T-cell (primary cell): ENCODE data around the gene SPINT4. TPM values are rescaled to one million over a fixed set of nuclear protein-coding genes. Genes with fewer than 3 reads are reported as not detected.
"Not testable (repeated sequence)": the region's sequence is repeated elsewhere in the genome, so short reads cannot be mapped to it uniquely, and the experiment has no call there.

ENCODE experiments used
- ATAC-seq, 4 experiments: fragments of 200-7000 bp in 3 of 4; fragments of 150-1000 bp in 1 of 4; cut with Tn5 transposase; replicated peaks in 1 of 4; 1 replicate in 3 of 4; 2 replicates in 1 of 4; pipeline ENCODE4 v1.10.0; 2021; ENCODE audit warnings: moderate library complexity in 3 of 4, mild to moderate bottlenecking in 2 of 4, moderate number of reproducible peaks in 1 of 4
- CTCF ChIA-PET, 2 donors: fragments of 300-600 bp; sonication (Branson Sonifier 250); formaldehyde crosslinking; loops; one replicate each; lab custom pipeline; 2022; ENCODE audit warnings: antibody characterized with exemption in 2 of 2; lab: Charles Lee
- POLR2A ChIA-PET, 2 donors: fragments of 300-600 bp; sonication (Branson Sonifier 250); formaldehyde crosslinking; loops; one replicate each; lab custom pipeline; 2022; ENCODE audit warnings: antibody characterized with exemption in 2 of 2; lab: Charles Lee
- DNase-seq, 35 experiments: peaks; one replicate each; pipeline versions ENCODE4 v3.0.0 to v3.0.0-alpha.2; 2013 to 2023
- H3K27ac ChIP-seq: one replicate; pipeline ENCODE4 v1.5.1; 2013; ENCODE audit warnings: low read length
- H3K27me3 ChIP-seq, 2 experiments: replicated peaks in 1 of 2; 1 replicate in 1 of 2; 2 replicates in 1 of 2; pipeline versions ENCODE4 v1.6.1 to v1.7.0; 2013; ENCODE audit warnings: low read length in 1 of 2, mixed read lengths in 1 of 2; ENCODE audit not compliant: control insufficient read depth in 2 of 2, insufficient read depth in 2 of 2; ENCODE audit errors: extremely low read depth in 1 of 2
- H3K36me3 ChIP-seq, 2 donors: 1 replicate in 1 of 2; 2 replicates in 1 of 2; pipeline versions ENCODE4 v1.6.1 to v1.7.0; 2013; ENCODE audit warnings: low read length in 1 of 2; ENCODE audit not compliant: control insufficient read depth in 2 of 2, insufficient read depth in 1 of 2; ENCODE audit errors: extremely low read depth in 1 of 2
- H3K4me1 ChIP-seq, 2 experiments: 1 replicate in 1 of 2; 2 replicates in 1 of 2; pipeline versions ENCODE4 v1.6.1 to v1.7.0; 2013; ENCODE audit warnings: low read length in 2 of 2, mixed read lengths in 1 of 2; ENCODE audit not compliant: insufficient read depth in 2 of 2, control insufficient read depth in 1 of 2; ENCODE audit errors: extremely low read depth in 1 of 2
- H3K4me3 ChIP-seq, 2 donors: 1 replicate in 1 of 2; 2 replicates in 1 of 2; pipeline versions ENCODE4 v1.5.1 to v1.7.0; 2013; ENCODE audit warnings: mild to moderate bottlenecking in 2 of 2, low read length in 1 of 2, moderate library complexity in 1 of 2; ENCODE audit not compliant: control insufficient read depth in 1 of 2; ENCODE audit errors: extremely low read depth in 1 of 2
- H3K9me3 ChIP-seq: 2 replicates; pipeline ENCODE4 v1.7.0; 2013
- H3K27ac Mint-ChIP-seq, 2 donors: one replicate each; pipeline ENCODE4 v1.8.0; 2020 to 2021; ENCODE audit warnings: mild to moderate bottlenecking in 2 of 2, mixed read lengths in 2 of 2
- H3K27me3 Mint-ChIP-seq, 2 donors: one replicate each; pipeline ENCODE4 v1.8.0; 2021 to 2022; ENCODE audit warnings: mixed read lengths in 2 of 2
- H3K36me3 Mint-ChIP-seq: one replicate; pipeline ENCODE4 v1.8.0; 2021; ENCODE audit warnings: mixed read lengths
- H3K4me1 Mint-ChIP-seq, 3 donors: one replicate each; pipeline ENCODE4 v1.8.0; 2020 to 2022; ENCODE audit warnings: mixed read lengths in 3 of 3, mild to moderate bottlenecking in 1 of 3
- H3K4me3 Mint-ChIP-seq, 3 donors: one replicate each; pipeline ENCODE4 v1.8.0; 2020 to 2022; ENCODE audit warnings: mild to moderate bottlenecking in 3 of 3, mixed read lengths in 3 of 3, moderate library complexity in 3 of 3
- H3K9me3 Mint-ChIP-seq, 3 donors: one replicate each; pipeline ENCODE4 v1.8.0; 2020 to 2022; ENCODE audit warnings: mixed read lengths in 3 of 3
- WGBS: methylation state at CpG from one replicate; pipeline ENCODE4 v1.1.5; 2013; ENCODE audit warnings: missing lambda C conversion rate; ENCODE audit not compliant: insufficient coverage; 5-methylcytosine and 5-hydroxymethylcytosine counted together
- total RNA-seq, 35 experiments: library from RNA in 6 of 35; stranded (reverse) in 6 of 35; fragments of 120-200 nt in 1 of 35; gene quantifications; one replicate each; pipeline versions ENCODE4 v1.2.1 to v1.2.4 and lab custom pipeline; 2013 to 2026

Gene SPINT4
- total RNA-seq, 5 donors from 2014 or later (not counting 1 experiment from before 2014, with no cell fraction given), result not detected

DNA sequence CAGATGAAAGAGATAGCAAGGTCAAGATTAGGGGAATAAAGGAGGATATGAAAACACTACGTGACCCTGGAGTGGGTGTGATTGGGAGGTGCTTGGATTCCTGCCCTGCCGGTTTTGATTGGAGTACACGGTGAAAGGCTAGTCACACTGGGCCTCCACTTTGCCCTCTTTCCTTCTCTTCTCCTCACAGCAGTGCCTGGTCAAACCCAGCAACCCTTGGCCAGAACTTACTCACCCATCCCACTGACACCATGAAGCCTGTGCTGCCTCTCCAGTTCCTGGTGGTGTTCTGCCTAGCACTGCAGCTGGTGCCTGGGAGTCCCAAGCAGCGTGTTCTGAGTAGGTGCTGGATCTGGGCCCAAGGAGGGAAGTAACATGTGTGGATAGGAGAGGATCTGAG is 20.3 kb upstream of the SPINT4 start, which contains the start of gene WFDC13:
Gene WFDC13, plus strand, starts transcription at position 166 of the 400 bp plus-strand sequence. Its CDS starts 86 bp downstream, at position 252.
- ATAC-seq, result no peak
- H3K36me3 Mint-ChIP-seq, result no peaks in the 10 kb centered on the region
- no peak for DNase-seq
- Histone ChIP-seq H3K4me1 (no peaks in the 10 kb centered on the region), H3K9me3 (no peaks in the 10 kb centered on the region), H3K36me3 (no peaks in the 10 kb centered on the region), H3K4me3 (no peak within 1 kb of the TSS), H3K27me3 (peaks cover 0 to 15% of the 10 kb centered on the region in 2 experiments), H3K27ac (no peak within 1 kb of the TSS)
- no peak within 1 kb of the TSS for H3K4me3 Mint-ChIP-seq
- H3K9me3 Mint-ChIP-seq, result no peaks in the 10 kb centered on the region
- 11% methylated on average over 1 of the region's 4 CpGs for WGBS
- H3K27me3 Mint-ChIP-seq, result peaks cover 19 to 26% of the 10 kb centered on the region in 2 donors
- CTCF ChIA-PET, result interaction anchor here in 1 of 2 donors (0.7 kb wide), 1 partner anchor 90 kb away, joined by 4 read pairs; no protein-coding TSS in a partner anchor
- H3K27ac Mint-ChIP-seq, result no peak within 1 kb of the TSS
- no peaks in the 10 kb centered on the region for H3K4me1 Mint-ChIP-seq
- POLR2A ChIA-PET, result no interaction called here

DNA sequence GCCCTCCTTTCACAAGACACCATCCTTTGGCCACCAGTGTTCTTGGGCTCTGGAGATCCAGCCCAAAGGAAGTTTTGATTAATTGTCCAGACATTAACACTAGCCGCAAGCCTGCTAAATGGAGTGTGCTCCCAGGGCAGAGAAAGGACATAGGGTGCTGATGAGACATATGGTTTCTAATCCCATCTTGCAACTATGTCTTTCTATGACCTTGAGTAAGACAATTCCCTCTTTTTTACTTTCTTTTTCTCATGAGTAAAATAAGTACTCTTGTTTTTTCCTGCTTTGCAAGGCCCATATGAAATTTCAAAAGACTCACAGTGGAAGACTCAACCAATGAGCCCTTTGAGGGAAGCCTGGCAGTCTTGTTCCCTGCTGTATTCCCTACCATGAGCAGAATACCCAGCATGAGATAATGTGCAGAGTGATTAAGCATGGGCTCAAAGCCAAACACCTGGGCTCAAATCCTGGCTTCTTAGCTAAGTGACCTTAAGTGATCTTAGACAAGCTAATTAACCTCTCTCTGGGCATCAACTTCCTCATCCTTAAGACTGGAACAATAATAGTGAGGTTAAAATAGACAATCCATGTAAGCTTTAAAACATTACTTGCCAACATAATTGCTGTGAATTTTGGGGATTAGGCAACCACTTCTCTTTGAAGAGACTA is 17.0 kb upstream of the SPINT4 start, which contains the start of gene WFDC10B:
Gene WFDC10B, minus strand, starts transcription at position 51 of the 669 bp plus-strand sequence. CDS start 19,027 bp downstream, outside the sequence.
- H3K9me3 ChIP-seq, result no peaks in the 10 kb centered on the region
- no CpG with 5 or more reads among the region's 1 CpG for WGBS
- no peaks in the 10 kb centered on the region for H3K36me3 ChIP-seq
- no peaks in the 10 kb centered on the region for H3K4me1 ChIP-seq
- DNase-seq (no peak), ATAC-seq (no peak)
- no peak within 1 kb of the TSS for H3K4me3 ChIP-seq
- POLR2A ChIA-PET, result no interaction called here
- no peaks in the 10 kb centered on the region for H3K36me3 Mint-ChIP-seq
- H3K27me3 Mint-ChIP-seq, result peaks cover 29 to 51% of the 10 kb centered on the region in 2 donors
- H3K4me3 Mint-ChIP-seq, result no peak within 1 kb of the TSS
- no peak within 1 kb of the TSS for H3K27ac ChIP-seq
- no peaks in the 10 kb centered on the region for H3K9me3 Mint-ChIP-seq
- CTCF ChIA-PET, result no interaction called here
- H3K27me3 ChIP-seq, result peaks cover 0 to 15% of the 10 kb centered on the region in 2 experiments
- peak within 1 kb of the TSS in 1 of 2 donors; percentile 7 for H3K27ac Mint-ChIP-seq
- no peaks in the 10 kb centered on the region for H3K4me1 Mint-ChIP-seq

DNA sequence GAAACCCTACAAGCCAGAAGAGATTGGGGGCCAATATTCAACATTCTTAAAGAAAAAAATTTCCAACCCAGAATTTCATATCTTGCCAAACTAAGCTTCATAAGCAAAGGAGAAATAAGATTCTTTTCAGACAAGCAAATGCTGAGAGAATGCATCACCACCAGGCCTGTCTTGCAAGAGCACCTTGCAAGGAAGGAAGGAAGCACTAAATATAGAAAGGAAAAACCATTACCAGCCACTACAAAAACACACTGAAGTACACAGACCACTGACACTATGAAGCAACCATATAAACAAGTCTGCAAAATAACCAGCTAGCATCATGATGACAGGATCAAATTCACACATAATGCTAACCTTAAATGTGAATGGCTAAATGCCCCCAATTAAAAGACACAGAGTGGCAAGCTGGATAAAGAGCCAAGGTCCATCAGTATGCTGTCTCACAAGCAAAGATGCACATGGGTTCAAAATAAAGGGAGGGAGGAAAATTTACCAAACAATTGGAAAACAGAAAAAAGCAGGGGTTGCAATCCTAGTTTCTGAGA is 5.9 kb upstream of the SPINT4 start:
- H3K27ac ChIP-seq, CTCF ChIA-PET, H3K36me3 ChIP-seq, POLR2A ChIA-PET, H3K4me3 ChIP-seq, H3K4me1 Mint-ChIP-seq, H3K36me3 Mint-ChIP-seq, H3K9me3 Mint-ChIP-seq, H3K4me3 Mint-ChIP-seq, H3K4me1 ChIP-seq, H3K9me3 ChIP-seq, DNase-seq, H3K27ac Mint-ChIP-seq, ATAC-seq: not testable (repeated sequence)
- H3K27me3 ChIP-seq, result peaks cover 0 to 13% of the 10 kb centered on the region in 2 experiments
- H3K27me3 Mint-ChIP-seq, result peaks cover 30 to 50% of the 10 kb centered on the region in 2 donors

DNA sequence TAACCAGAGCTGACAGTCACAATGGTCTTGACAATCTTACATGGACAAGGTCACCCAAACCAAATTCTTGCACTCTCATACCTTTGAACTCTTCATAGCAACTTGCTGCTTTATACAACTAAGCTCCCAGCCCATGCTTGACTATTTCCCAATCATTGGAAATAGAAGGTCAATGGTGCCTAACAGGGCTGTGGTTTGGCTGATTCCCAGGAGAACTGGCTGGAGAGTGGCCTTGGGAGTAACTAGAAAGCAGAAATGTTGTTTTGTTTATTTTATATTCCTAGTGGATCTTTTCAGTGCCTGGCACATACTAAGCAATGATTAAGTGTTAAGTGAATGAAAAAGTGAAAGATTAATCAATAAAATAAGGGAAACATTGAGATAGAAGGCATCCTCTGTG is 3.0 kb downstream of the SPINT4 start:
- H3K27ac ChIP-seq, result no peak overlapping the region
- H3K36me3 ChIP-seq, result no peaks in the 10 kb centered on the region
- ChIA-PET CTCF (no interaction called here), POLR2A (no interaction called here)
- Mint-ChIP-seq H3K4me3 (no peak overlapping the region), H3K27me3 (peaks cover 15 to 35% of the 10 kb centered on the region in 2 donors), H3K36me3 (no peaks in the 10 kb centered on the region), H3K27ac (no peak overlapping the region), H3K4me1 (no peaks in the 10 kb centered on the region), H3K9me3 (no peaks in the 10 kb centered on the region)
- H3K9me3 ChIP-seq, result no peaks in the 10 kb centered on the region
- H3K4me1 ChIP-seq, result no peaks in the 10 kb centered on the region
- ATAC-seq, result no peak
- H3K4me3 ChIP-seq, result no peak overlapping the region
- DNase-seq, result no peak
- H3K27me3 ChIP-seq, result peaks cover 0 to 4% of the 10 kb centered on the region in 2 experiments

DNA sequence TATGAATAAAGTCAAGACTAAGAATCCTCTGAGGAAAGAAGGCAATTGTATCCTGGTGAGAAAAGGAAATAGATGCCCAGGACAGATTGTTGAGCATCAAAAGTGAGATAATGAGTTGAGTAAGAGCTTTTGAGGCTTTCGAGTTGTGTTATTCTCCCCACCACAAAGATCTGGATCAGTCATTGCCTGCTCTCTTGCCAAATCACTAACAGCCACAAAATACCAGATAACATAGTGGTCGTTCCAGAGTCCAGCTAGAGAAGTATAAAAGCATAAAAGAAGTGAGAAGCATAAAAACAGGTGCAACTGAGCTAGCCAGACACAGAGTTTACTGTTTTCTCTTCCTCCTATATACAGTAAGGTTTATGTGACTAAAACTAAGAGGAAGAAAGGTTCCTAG is 4.9 kb downstream of the SPINT4 start:
- ChIA-PET CTCF (no interaction called here), POLR2A (no interaction called here)
- H3K27ac Mint-ChIP-seq, result no peak overlapping the region
- H3K9me3 ChIP-seq, result no peaks in the 10 kb centered on the region
- H3K27me3 Mint-ChIP-seq, result peaks cover 17 to 33% of the 10 kb centered on the region in 2 donors
- H3K27me3 ChIP-seq, result peaks cover 0 to 6% of the 10 kb centered on the region in 2 experiments
- H3K4me3 ChIP-seq, result no peak overlapping the region
- peaks cover 7 to 8% (median 7%) of the 10 kb centered on the region in 3 donors for H3K9me3 Mint-ChIP-seq
- H3K4me3 Mint-ChIP-seq, result no peak overlapping the region
- no peaks in the 10 kb centered on the region for H3K4me1 ChIP-seq
- no peak for ATAC-seq
- no CpG with 5 or more reads among the region's 2 CpGs for WGBS
- no peak overlapping the region for H3K27ac ChIP-seq
- H3K4me1 Mint-ChIP-seq, result no peaks in the 10 kb centered on the region
- no peak for DNase-seq
- H3K36me3 Mint-ChIP-seq, result peaks cover 3% of the 10 kb centered on the region
- H3K36me3 ChIP-seq, result no peaks in the 10 kb centered on the region

DNA sequence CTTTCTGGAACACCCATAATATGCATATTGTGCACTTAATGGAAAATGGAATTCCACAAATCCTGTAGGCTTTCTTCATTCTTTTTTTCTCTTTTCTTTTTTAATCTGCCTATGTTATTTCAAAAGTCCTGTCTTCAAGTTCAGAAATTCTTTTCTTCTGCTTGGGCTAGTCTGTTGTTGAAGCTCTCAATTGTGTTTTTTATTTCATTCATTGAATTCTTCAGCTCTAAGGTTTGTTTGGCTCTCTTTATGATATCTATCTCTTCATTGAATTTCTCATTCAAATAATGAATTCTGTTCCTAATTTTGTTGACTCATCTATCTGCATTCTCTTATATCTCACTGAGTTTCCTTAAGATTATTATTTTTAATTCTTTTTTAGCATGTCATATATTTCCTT is 10.1 kb downstream of the SPINT4 start:
- no peak overlapping the region for H3K27ac ChIP-seq
- H3K27me3 ChIP-seq, result peaks cover 0 to 12% of the 10 kb centered on the region in 2 experiments
- H3K4me1 ChIP-seq, result no peaks in the 10 kb centered on the region
- Mint-ChIP-seq H3K36me3 (peaks cover 3% of the 10 kb centered on the region), H3K9me3 (peaks cover 12 to 22% (median 15%) of the 10 kb centered on the region in 3 donors), H3K27me3 (peaks cover 24 to 25% of the 10 kb centered on the region in 2 donors), H3K4me3 (no peak overlapping the region), H3K27ac (no peak overlapping the region), H3K4me1 (no peaks in the 10 kb centered on the region)
- no peak overlapping the region for H3K4me3 ChIP-seq
- ATAC-seq (no peak), DNase-seq (no peak)
- ChIA-PET POLR2A (no interaction called here), CTCF (no interaction called here)
- H3K36me3 ChIP-seq, result no peaks in the 10 kb centered on the region
- no peaks in the 10 kb centered on the region for H3K9me3 ChIP-seq
